Caco-2 (cell line): ENCODE results near the gene SLC22A23. TPM values are rescaled to one million over a fixed set of nuclear protein-coding genes. Genes with fewer than 3 reads are reported as not detected.

Experiments used
- BruUV-seq: library from RNA; stranded (reverse); fragments of 400-500 nt; replicated peaks from 2 replicates; lab custom pipeline; 2021; lab: Mats Ljungman, UMichigan
- CTCF ChIA-PET: fragments of 300-600 bp; sonication (Branson Sonifier 250); formaldehyde crosslinking; loops from one replicate; lab custom pipeline; 2022; ENCODE audit warnings: antibody characterized with exemption; lab: Charles Lee
- POLR2A ChIA-PET: fragments of 300-600 bp; sonication (Branson Sonifier 250); formaldehyde crosslinking; loops from one replicate; lab custom pipeline; 2022; ENCODE audit warnings: antibody characterized with exemption; lab: Charles Lee
- DNase-seq, 2 experiments: peaks; one replicate each; pipeline versions ENCODE4 v3.0.0 to v3.0.0-alpha.2; 2020 to 2022
- H3K27me3 ChIP-seq: replicated peaks from 2 replicates; pipeline ENCODE4 v1.6.0; 2011; ENCODE audit warnings: low read length; ENCODE audit not compliant: control insufficient read depth, insufficient read depth
- H3K36me3 ChIP-seq: 2 replicates; pipeline ENCODE4 v1.5.1; 2011; ENCODE audit warnings: low read length; ENCODE audit not compliant: control insufficient read depth, insufficient read depth
- H3K4me1 ChIP-seq: fragments of 250-450 bp; sonication (Bioruptor Pico); 2 replicates; pipeline ENCODE4 v1.5.1; 2020; ENCODE audit warnings: mild to moderate bottlenecking
- H3K4me3 ChIP-seq: 2 replicates; pipeline ENCODE4 v1.5.1; 2011; ENCODE audit warnings: low read depth, mild to moderate bottlenecking, control low read depth, low read length
- H3K9me3 ChIP-seq: fragments of 250-450 bp; sonication (Bioruptor Pico); 2 replicates; pipeline ENCODE4 v1.5.1; 2020; ENCODE audit warnings: mild to moderate bottlenecking, moderate library complexity
- H3K27ac Mint-ChIP-seq: one replicate; pipeline ENCODE4 v1.8.0; 2022; ENCODE audit warnings: mixed read lengths; ENCODE audit not compliant: unreplicated experiment
- H3K27me3 Mint-ChIP-seq: one replicate; pipeline ENCODE4 v1.8.0; 2022; ENCODE audit warnings: mixed read lengths; ENCODE audit not compliant: insufficient read depth, unreplicated experiment
- H3K36me3 Mint-ChIP-seq: one replicate; pipeline ENCODE4 v1.8.0; 2022; ENCODE audit warnings: mild to moderate bottlenecking, mixed read lengths; ENCODE audit not compliant: insufficient read depth, unreplicated experiment
- H3K4me1 Mint-ChIP-seq: one replicate; pipeline ENCODE4 v1.8.0; 2022; ENCODE audit warnings: low read depth, mixed read lengths; ENCODE audit not compliant: unreplicated experiment
- H3K4me3 Mint-ChIP-seq: one replicate; pipeline ENCODE4 v1.8.0; 2022; ENCODE audit warnings: mild to moderate bottlenecking, moderate library complexity, mixed read lengths; ENCODE audit not compliant: unreplicated experiment
- H3K9me3 Mint-ChIP-seq: one replicate; pipeline ENCODE4 v1.8.0; 2022; ENCODE audit warnings: mixed read lengths; ENCODE audit not compliant: unreplicated experiment
- CTCF ChIP-seq, 2 experiments: fragments of 200-600 bp in 1 of 2; IDR thresholded peaks; 1 replicate in 1 of 2; 2 replicates in 1 of 2; pipeline versions ENCODE4 v1.5.1 to v1.8.0; 2011 to 2022; ENCODE audit warnings: antibody characterized with exemption in 1 of 2, control low read depth in 1 of 2, inconsistent platforms in 1 of 2, low read depth in 1 of 2, low read length in 1 of 2, mild to moderate bottlenecking in 1 of 2, moderate library complexity in 1 of 2; ENCODE audit not compliant: insufficient read depth in 1 of 2, severe bottlenecking in 1 of 2, unreplicated experiment in 1 of 2
- intact Hi-C: fragments of 100-400 bp; cut with micrococcal nuclease; formaldehyde crosslinking; loops from one replicate; pipeline ENCODE4 v1.10.0; 2022; ENCODE audit not compliant: unreplicated experiment
- total RNA-seq: library from RNA; stranded (reverse); gene quantifications from 2 replicates; pipeline ENCODE4 v1.2.3, GENCODE V29; 2022

The SLC22A23 gene
- total RNA-seq, 1 experiment from 2014 or later, result 45.5 TPM

- H3K27me3 Mint-ChIP-seq, result no peaks in the 10 kb centered on the region
- Histone ChIP-seq H3K27me3 (no peaks in the 10 kb centered on the region), H3K36me3 (no peaks in the 10 kb centered on the region; the same call in 1 of the 2 replicates), H3K4me3 (no peak overlapping the region), H3K9me3 (no peaks in the 10 kb centered on the region), H3K4me1 (no peaks in the 10 kb centered on the region; the same call in 1 of the 2 replicates)
- TF ChIP-seq CTCF (IDR thresholded peaks at IDR 0.05; ENCODE audit: insufficient read depth in 1 of 2, low read depth in 1 of 2, low read length in 1 of 2, severe bottlenecking in 1 of 2, unreplicated experiment in 1 of 2), result no peak
- ChIA-PET POLR2A (no interaction called here), CTCF (no interaction called here)
- H3K9me3 Mint-ChIP-seq, result no peaks in the 10 kb centered on the region
- no peak for DNase-seq
- H3K4me1 Mint-ChIP-seq, result peaks cover 13% of the 10 kb centered on the region
- intact Hi-C loops, result no loop called here
- no peak overlapping the region for H3K4me3 Mint-ChIP-seq
- no TSS peak for BruUV-seq
- no peak overlapping the region for H3K27ac Mint-ChIP-seq
- H3K36me3 Mint-ChIP-seq, result peaks cover 34% of the 10 kb centered on the region
Measured at GRCh38 chr6:3324262-3324942, 132.4 kb downstream of the SLC22A23 start.

GRCh38 chr6:3323696-3324261 is 133.1 kb downstream of the SLC22A23 start:
- Mint-ChIP-seq H3K27me3 (no peaks in the 10 kb centered on the region), H3K27ac (no peak overlapping the region), H3K36me3 (peaks cover 37% of the 10 kb centered on the region), H3K4me1 (peaks cover 13% of the 10 kb centered on the region), H3K4me3 (no peak overlapping the region), H3K9me3 (no peaks in the 10 kb centered on the region)
- no TSS peak for BruUV-seq
- H3K27me3 ChIP-seq, result no peaks in the 10 kb centered on the region
- no peak for DNase-seq
- no peaks in the 10 kb centered on the region; the same call in 1 of the 2 replicates for H3K4me1 ChIP-seq
- no peak for TF ChIP-seq CTCF (IDR thresholded peaks at IDR 0.05; ENCODE audit: insufficient read depth in 1 of 2, low read depth in 1 of 2, low read length in 1 of 2, severe bottlenecking in 1 of 2, unreplicated experiment in 1 of 2)
- no peaks in the 10 kb centered on the region for H3K9me3 ChIP-seq
- CTCF ChIA-PET, result no interaction called here
- intact Hi-C loops, result no loop called here
- no peak overlapping the region for H3K4me3 ChIP-seq
- POLR2A ChIA-PET, result no interaction called here
- H3K36me3 ChIP-seq, result no peaks in the 10 kb centered on the region; the same call in 1 of the 2 replicates

GRCh38 chr6:3323148-3323547 is 133.7 kb downstream of the SLC22A23 start:
- Mint-ChIP-seq H3K4me3 (no peak overlapping the region), H3K27me3 (no peaks in the 10 kb centered on the region), H3K36me3 (peaks cover 44% of the 10 kb centered on the region), H3K4me1 (peaks cover 13% of the 10 kb centered on the region), H3K27ac (no peak overlapping the region), H3K9me3 (no peaks in the 10 kb centered on the region)
- CTCF ChIA-PET, result no interaction called here
- DNase-seq, result no peak
- BruUV-seq, result no TSS peak
- no peak overlapping the region for H3K4me3 ChIP-seq
- H3K9me3 ChIP-seq, result no peaks in the 10 kb centered on the region
- no peaks in the 10 kb centered on the region; the same call in 1 of the 2 replicates for H3K4me1 ChIP-seq
- no peaks in the 10 kb centered on the region for H3K27me3 ChIP-seq
- no peaks in the 10 kb centered on the region; the same call in 1 of the 2 replicates for H3K36me3 ChIP-seq
- intact Hi-C loops, result no loop called here
- TF ChIP-seq CTCF (IDR thresholded peaks at IDR 0.05; ENCODE audit: insufficient read depth in 1 of 2, low read depth in 1 of 2, low read length in 1 of 2, severe bottlenecking in 1 of 2, unreplicated experiment in 1 of 2), result no peak
- POLR2A ChIA-PET, result no interaction called here
